ENCODE data around the gene SSR2. TPM values are rescaled to one million over a fixed set of nuclear protein-coding genes. Genes with fewer than 3 reads are reported as not detected.

Gene SSR2
- total RNA-seq, 1 donor from 2014 or later: 348 TPM

- Histone ChIP-seq H3K36me3 (ENCODE audit: control insufficient read depth, insufficient read depth, low read length) (no peaks in the 10 kb centered on the region), H3K27me3 (ENCODE audit: control insufficient read depth, insufficient read depth, low read length) (no peaks in the 10 kb centered on the region), H3K4me3 (ENCODE audit: low read depth, low read length) (peak overlapping the region; percentile 84)
- no peak for TF ChIP-seq CTCF (IDR thresholded peaks at IDR 0.05; ENCODE audit: insufficient read depth, low read length, poor library complexity, severe bottlenecking)
- DNase-seq (ENCODE audit: low read depth): no peak
These were observed 41.8 kb downstream of the SSR2 start for GRCh38 chr1:155978973-155979429.

- H3K27me3 ChIP-seq (ENCODE audit: control insufficient read depth, insufficient read depth, low read length): no peaks in the 10 kb centered on the region
- peak within 1 kb of the TSS; percentile 84 for H3K4me3 ChIP-seq (ENCODE audit: low read depth, low read length)
- H3K36me3 ChIP-seq (ENCODE audit: control insufficient read depth, insufficient read depth, low read length): no peaks in the 10 kb centered on the region
- peak; percentile 38 for TF ChIP-seq CTCF (IDR thresholded peaks at IDR 0.05; ENCODE audit: insufficient read depth, low read length, poor library complexity, severe bottlenecking)
- DNase-seq (ENCODE audit: low read depth): no peak
These were observed 42.3 kb downstream of the SSR2 start, which contains the start of gene ARHGEF2 for GRCh38 chr1:155978325-155978972. Gene ARHGEF2 (minus strand): TSS chr1:155978547. CDS start chr1:155978427, 120 bp downstream.

- Histone ChIP-seq H3K36me3 (ENCODE audit: control insufficient read depth, insufficient read depth, low read length) (no peaks in the 10 kb centered on the region), H3K27me3 (ENCODE audit: control insufficient read depth, insufficient read depth, low read length) (no peaks in the 10 kb centered on the region), H3K4me3 (ENCODE audit: low read depth, low read length) (peak overlapping the region; percentile 84)
- no peak for TF ChIP-seq CTCF (IDR thresholded peaks at IDR 0.05; ENCODE audit: insufficient read depth, low read length, poor library complexity, severe bottlenecking)
- no peak for DNase-seq (ENCODE audit: low read depth)
These were observed 42.9 kb downstream of the SSR2 start for GRCh38 chr1:155977690-155978324.

GRCh38 chr1:155976913-155977689 is 43.6 kb downstream of the SSR2 start:
- no peak for DNase-seq (ENCODE audit: low read depth)
- TF ChIP-seq CTCF (IDR thresholded peaks at IDR 0.05; ENCODE audit: insufficient read depth, low read length, poor library complexity, severe bottlenecking): no peak
- Histone ChIP-seq H3K36me3 (ENCODE audit: control insufficient read depth, insufficient read depth, low read length) (no peaks in the 10 kb centered on the region), H3K27me3 (ENCODE audit: control insufficient read depth, insufficient read depth, low read length) (no peaks in the 10 kb centered on the region), H3K4me3 (ENCODE audit: low read depth, low read length) (peak overlapping the region; percentile 84)

- H3K27me3 ChIP-seq (ENCODE audit: control insufficient read depth, insufficient read depth, low read length): no peaks in the 10 kb centered on the region
- no peak for DNase-seq (ENCODE audit: low read depth)
- peak overlapping the region; percentile 84 for H3K4me3 ChIP-seq (ENCODE audit: low read depth, low read length)
- no peak for TF ChIP-seq CTCF (IDR thresholded peaks at IDR 0.05; ENCODE audit: insufficient read depth, low read length, poor library complexity, severe bottlenecking)
- no peaks in the 10 kb centered on the region for H3K36me3 ChIP-seq (ENCODE audit: control insufficient read depth, insufficient read depth, low read length)
These were observed 44.5 kb downstream of the SSR2 start for GRCh38 chr1:155976062-155976912.
